Measurements from ENCODE around the gene TEX36. TPM values are rescaled to one million over a fixed set of nuclear protein-coding genes. Genes with fewer than 3 reads are reported as not detected.

Gene TEX36
- total RNA-seq, 1 experiment from 2014 or later, result not detected

DNA sequence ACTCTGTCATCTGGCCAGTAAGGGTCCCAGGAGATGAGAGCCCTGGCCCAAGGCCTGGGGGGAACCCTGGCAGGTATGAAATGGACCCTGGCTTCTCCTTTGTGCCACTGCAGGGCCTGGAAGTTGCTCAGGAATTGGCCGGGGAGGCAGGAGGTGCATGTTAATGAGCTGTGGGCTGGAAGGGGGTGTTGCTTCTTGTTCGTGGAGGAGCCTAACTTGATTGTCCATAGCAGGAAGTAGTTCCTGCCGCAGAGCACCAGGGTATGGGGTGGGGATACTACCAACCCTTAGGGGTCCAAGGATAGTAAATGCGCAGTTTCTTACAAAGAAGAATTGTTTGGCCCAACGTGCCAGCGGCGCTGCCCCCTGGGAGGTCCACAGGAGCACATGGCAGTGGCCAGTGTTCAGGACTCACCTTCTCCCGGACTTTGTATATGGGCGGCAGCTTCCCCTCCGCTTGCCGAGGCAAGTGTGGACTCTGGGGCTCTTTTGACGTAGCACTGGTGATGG is 21.5 kb downstream of the TEX36 start:
- Histone ChIP-seq H3K4me2 (ENCODE audit: insufficient read depth, insufficient read length, low read length) (no peak overlapping the region), H2BK120ac (ENCODE audit: low read depth, low read length, poor library complexity, severe bottlenecking) (no peak overlapping the region), H4K91ac (ENCODE audit: insufficient read length, low read depth, low read length) (no peak overlapping the region), H2BK15ac (ENCODE audit: low read depth, low read length) (no peak overlapping the region), H4K5ac (ENCODE audit: insufficient read length, low read depth, low read length) (no peak overlapping the region), H3K27me3 (ENCODE audit: insufficient read depth, low read length) (no peaks in the 10 kb centered on the region), H4K20me1 (ENCODE audit: control insufficient read depth, insufficient read depth, insufficient read length) (no peaks in the 10 kb centered on the region), H3K56ac (ENCODE audit: insufficient read length, low read depth, low read length) (no peak overlapping the region), H2BK12ac (ENCODE audit: insufficient read length, low read depth, low read length) (no peak overlapping the region), H3K27ac (ENCODE audit: insufficient read length, low read depth, low read length) (no peak overlapping the region), H3T11ph (ENCODE audit: low read length) (no peak overlapping the region), H3K14ac (ENCODE audit: insufficient read depth, low read length) (no peak overlapping the region), H3K79me1 (ENCODE audit: insufficient read depth, low read depth, low read length, poor library complexity, severe bottlenecking) (no peaks in the 10 kb centered on the region), H3K23ac (ENCODE audit: insufficient read length, low read depth, low read length) (no peak overlapping the region), H4K8ac (replicated peaks; ENCODE audit: insufficient read length, low read depth, low read length) (no peak overlapping the region), H2AFZ (ENCODE audit: low read length) (no peak overlapping the region), H3K9me3 (ENCODE audit: control insufficient read depth, low read depth, low read length) (no peaks in the 10 kb centered on the region), H3K9ac (ENCODE audit: extremely low read depth, insufficient read length, low read length) (no peak overlapping the region), H2AK5ac (ENCODE audit: insufficient read length, low read length) (no peak overlapping the region), H3K4ac (ENCODE audit: low read depth, low read length) (no peak overlapping the region), H2BK5ac (ENCODE audit: insufficient read length, low read length) (no peak overlapping the region), H3K18ac (ENCODE audit: insufficient read length, low read depth, low read length) (no peak overlapping the region), H2BK20ac (ENCODE audit: low read depth, low read length, poor library complexity, severe bottlenecking) (no peak overlapping the region), H3K23me2 (ENCODE audit: insufficient read length, low read depth, low read length, poor library complexity, severe bottlenecking) (no peaks in the 10 kb centered on the region), H3K4me1 (ENCODE audit: insufficient read depth, low read length) (no peaks in the 10 kb centered on the region), H3K79me2 (ENCODE audit: insufficient read depth, low read length) (no peaks in the 10 kb centered on the region)
- Mint-ChIP-seq H3K4me1 (peaks cover 0 to 2% of the 10 kb centered on the region in 2 experiments; a peak in 2 of 4 replicates), H3K9me3 (no peaks in the 10 kb centered on the region), H3K36me3 (ENCODE audit: insufficient read depth in 1 of 3, low read depth in 3 of 3) (no peaks in the 10 kb centered on the region), H3K4me3 (no peak overlapping the region), H3K27ac (no peak overlapping the region), H3K27me3 (ENCODE audit: low read depth) (peaks cover 3% of the 10 kb centered on the region)
- no peak for TF ChIP-seq CTCF (conservative IDR thresholded peaks at IDR 0.05)
- no CpG with 5 or more reads among the region's 12 CpGs for WGBS (ENCODE audit: extremely low coverage, insufficient read length, low lambda C conversion rate)
- DNase-seq, result no peak
